ENCODE data around the gene SEMA6D.

GRCh38 chr15:47682661-47683060 lies 34.6 kb upstream of the SEMA6D start:
- TF ChIP-seq POLR2AphosphoS5 (IDR thresholded peaks at IDR 0.05), result no peak
- TF ChIP-seq POLR2A (IDR thresholded peaks at IDR 0.05), result no peak
- TF ChIP-seq CTCF (IDR thresholded peaks at IDR 0.05), result no peak
- no peak for TF ChIP-seq EP300 (IDR thresholded peaks at IDR 0.05; ENCODE audit: low read depth)

All from transverse colon (tissue), 4 donors.